Myocyte (in vitro differentiated cells): Measurements from ENCODE around the gene CEND1. TPM values are rescaled to one million over a fixed set of nuclear protein-coding genes. Genes with fewer than 3 reads are reported as not detected.

Source experiments
- total RNA-seq: library from RNA; depleted of rRNA; stranded (reverse); fragments of >200 nt; gene quantifications from 2 replicates; pipeline ENCODE4 v1.2.3, GENCODE V29; 2014

Gene CEND1
- total RNA-seq, 1 donor from 2014 or later = 0.53 TPM

Other genes with a start within 250 kb of the CEND1 start
- gene LMNTD2, start 229.4 kb downstream of the CEND1 start, total RNA-seq = 0.31 and 0.78 TPM in 2 replicates
- 21.1 and 32.2 TPM in 2 replicates for gene RASSF7, start 229.1 kb downstream of the CEND1 start, total RNA-seq
- 27.7 and 31.2 TPM in 2 replicates for gene PHRF1, start 213.6 kb downstream of the CEND1 start, total RNA-seq
- 25.1 and 29.3 TPM in 2 replicates for gene IRF7, start 174.1 kb downstream of the CEND1 start, total RNA-seq
- gene CDHR5, start 165.1 kb downstream of the CEND1 start, total RNA-seq = not detected in 2 replicates
- gene SCT, start 162.9 kb downstream of the CEND1 start, total RNA-seq = not detected in 2 replicates
- gene DRD4, start 152.8 kb downstream of the CEND1 start, total RNA-seq = not detected in 2 replicates
- 22.5 and 35.8 TPM in 2 replicates for gene DEAF1, start 94.9 kb downstream of the CEND1 start, total RNA-seq
- gene TMEM80, start 94.3 kb downstream of the CEND1 start, total RNA-seq = 37.8 and 44.7 TPM in 2 replicates
- gene EPS8L2, start 83.9 kb downstream of the CEND1 start, total RNA-seq = 20.4 and 26.5 TPM in 2 replicates
- gene TALDO1, start 42.6 kb downstream of the CEND1 start, total RNA-seq = 118 and 155 TPM in 2 replicates
- gene GATD1, start 12.6 kb downstream of the CEND1 start, total RNA-seq = 34.5 and 45.8 TPM in 2 replicates
- gene SLC25A22, start 8.2 kb upstream of the CEND1 start, total RNA-seq = 8.0 and 15.5 TPM in 2 replicates
- gene PIDD1, start 15.1 kb upstream of the CEND1 start, total RNA-seq = 10.5 and 14.7 TPM in 2 replicates
- 381 and 504 TPM in 2 replicates for gene RPLP2, start 19.9 kb upstream of the CEND1 start, total RNA-seq
- gene PNPLA2, start 28.8 kb upstream of the CEND1 start, total RNA-seq = 84.0 and 183 TPM in 2 replicates
- gene CRACR2B, start 37.8 kb upstream of the CEND1 start, total RNA-seq = 16.6 and 26.5 TPM in 2 replicates
- gene CD151, start 42.9 kb upstream of the CEND1 start, total RNA-seq = 900 and 1,201 TPM in 2 replicates
- 66.0 and 91.9 TPM in 2 replicates for gene POLR2L, start 52.4 kb upstream of the CEND1 start, total RNA-seq
- gene TSPAN4, start 52.8 kb upstream of the CEND1 start, total RNA-seq = 56.7 and 63.9 TPM in 2 replicates
- 50.7 and 57.6 TPM in 2 replicates for gene CHID1, start 120.7 kb upstream of the CEND1 start, total RNA-seq
- gene AP2A2, start 135.8 kb upstream of the CEND1 start, total RNA-seq = 26.2 and 26.9 TPM in 2 replicates
- not detected in 2 replicates for gene MUC6, start 246.6 kb upstream of the CEND1 start, total RNA-seq